CD4-positive, CD25-positive, alpha-beta regulatory T cell (primary cell): ENCODE data around the gene GNAT1. TPM values are rescaled to one million over a fixed set of nuclear protein-coding genes. Genes with fewer than 3 reads are reported as not detected.
A peak's percentile ranks its signal among the peaks of the same experiment; 100 is the strongest.

ENCODE experiments used
- ATAC-seq, 2 donors: fragments of 150-1000 bp; cut with Tn5 transposase; one replicate each; pipeline ENCODE4 v1.10.0; 2021; ENCODE audit warnings: low read depth in 2 of 2, moderate number of reproducible peaks in 2 of 2, moderate library complexity in 1 of 2
- DNase-seq, 3 donors: peaks; one replicate each; pipeline versions ENCODE4 v3.0.0 to v3.0.0-alpha.2; 2012 to 2022; ENCODE audit warnings: mixed read lengths in 1 of 3
- H3K27ac ChIP-seq: one replicate; pipeline ENCODE4 v1.7.0; 2013; ENCODE audit warnings: mild to moderate bottlenecking, low read length; ENCODE audit not compliant: insufficient read depth, poor library complexity, severe bottlenecking
- H3K27me3 ChIP-seq: one replicate; pipeline ENCODE4 v1.7.0; 2013; ENCODE audit warnings: low read length; ENCODE audit not compliant: control insufficient read depth, insufficient read depth
- H3K36me3 ChIP-seq: one replicate; pipeline ENCODE4 v1.7.0; 2013; ENCODE audit warnings: mild to moderate bottlenecking, low read length, moderate library complexity; ENCODE audit not compliant: control insufficient read depth, insufficient read depth
- H3K4me1 ChIP-seq: 2 replicates; pipeline ENCODE4 v1.7.0; 2013; ENCODE audit warnings: mild to moderate bottlenecking, low read length; ENCODE audit not compliant: insufficient read depth, control insufficient read depth, poor library complexity, severe bottlenecking
- H3K4me3 ChIP-seq: one replicate; pipeline ENCODE4 v1.7.0; 2013; ENCODE audit warnings: low read depth, mild to moderate bottlenecking, low read length, moderate library complexity
- H3K9me3 ChIP-seq, 2 experiments: 1 replicate in 1 of 2; 2 replicates in 1 of 2; pipeline ENCODE4 v1.7.0; 2013; ENCODE audit warnings: low read length in 2 of 2, mild to moderate bottlenecking in 1 of 2, moderate library complexity in 1 of 2; ENCODE audit not compliant: control insufficient read depth in 2 of 2
- H3K27ac Mint-ChIP-seq, 3 donors: one replicate each; pipeline ENCODE4 v1.8.0; 2020 to 2022; ENCODE audit warnings: mild to moderate bottlenecking in 3 of 3, mixed read lengths in 3 of 3, moderate library complexity in 2 of 3
- H3K27me3 Mint-ChIP-seq: one replicate; pipeline ENCODE4 v1.8.0; 2022; ENCODE audit warnings: mild to moderate bottlenecking, mixed read lengths
- H3K36me3 Mint-ChIP-seq: one replicate; pipeline ENCODE4 v1.8.0; 2020; ENCODE audit warnings: mixed read lengths
- H3K4me1 Mint-ChIP-seq, 4 donors: one replicate each; pipeline ENCODE4 v1.8.0; 2020 to 2022; ENCODE audit warnings: mixed read lengths in 4 of 4, mild to moderate bottlenecking in 1 of 4
- H3K4me3 Mint-ChIP-seq, 4 donors: one replicate each; pipeline ENCODE4 v1.8.0; 2020 to 2022; ENCODE audit warnings: mild to moderate bottlenecking in 4 of 4, mixed read lengths in 4 of 4, moderate library complexity in 3 of 4
- H3K9me3 Mint-ChIP-seq, 7 donors: one replicate each; pipeline ENCODE4 v1.8.0; 2020 to 2022; ENCODE audit warnings: mixed read lengths in 7 of 7, mild to moderate bottlenecking in 3 of 7, moderate library complexity in 2 of 7
- polyA plus RNA-seq, 4 donors: library from polyadenylated mRNA; unstranded; fragments of 300-500 nt; fragmentation: Illumina TruSeq; gene quantifications; one replicate each; pipeline ENCODE4 v1.2.3, GENCODE V29; 2021
- total RNA-seq: library from RNA; stranded (reverse); gene quantifications from one replicate; pipeline ENCODE4 v1.2.3, GENCODE V29; 2022

GNAT1 gene
- total and polyA plus RNA-seq, 5 donors from 2014 or later = not detected

GRCh38 chr3:50238549-50239026, 47.2 kb downstream of the GNAT1 start:
- H3K27ac ChIP-seq = peak overlapping the region; percentile 83
- H3K27me3 Mint-ChIP-seq = peaks cover 10% of the 10 kb centered on the region
- peak in 1 of 3 donors; percentile 44 for DNase-seq
- peak overlapping the region; percentile 76 to 97 (median 96) for H3K27ac Mint-ChIP-seq
- no peak for ATAC-seq
- H3K36me3 ChIP-seq = peaks cover 12% of the 10 kb centered on the region
- H3K4me3 ChIP-seq = peak overlapping the region; percentile 91
- no peaks in the 10 kb centered on the region for H3K27me3 ChIP-seq
- peaks cover 0 to 69% (median 34%) of the 10 kb centered on the region in 4 donors for H3K4me1 Mint-ChIP-seq
- H3K9me3 Mint-ChIP-seq = no peaks in the 10 kb centered on the region
- peak overlapping the region; percentile 94 to 99 (median 98) for H3K4me3 Mint-ChIP-seq
- no peaks in the 10 kb centered on the region for H3K9me3 ChIP-seq
- peaks cover 74% of the 10 kb centered on the region for H3K4me1 ChIP-seq
- H3K36me3 Mint-ChIP-seq = no peaks in the 10 kb centered on the region

- Mint-ChIP-seq H3K36me3 (no peaks in the 10 kb centered on the region), H3K27ac (peak overlapping the region; percentile 79 to 96 (median 88)), H3K9me3 (peaks cover 0 to 2% (median 0%) of the 10 kb centered on the region in 7 donors), H3K4me3 (peak overlapping the region; percentile 68 to 98 (median 96)), H3K27me3 (peaks cover 10% of the 10 kb centered on the region), H3K4me1 (peaks cover 0 to 77% (median 41%) of the 10 kb centered on the region in 4 donors)
- Histone ChIP-seq H3K27ac (peak overlapping the region; percentile 83), H3K4me3 (no peak overlapping the region), H3K9me3 (no peaks in the 10 kb centered on the region), H3K36me3 (peaks cover 14% of the 10 kb centered on the region), H3K4me1 (peaks cover 84% of the 10 kb centered on the region), H3K27me3 (no peaks in the 10 kb centered on the region)
- DNase-seq (no peak), ATAC-seq (no peak)
Observed at GRCh38 chr3:50239649-50240048, 48.2 kb downstream of the GNAT1 start.

- H3K27me3 Mint-ChIP-seq = peaks cover 4% of the 10 kb centered on the region
- ATAC-seq (no peak), DNase-seq (no peak)
- no peaks in the 10 kb centered on the region for H3K27me3 ChIP-seq
- no peak overlapping the region for H3K4me3 ChIP-seq
- H3K27ac ChIP-seq = peak overlapping the region; percentile 83
- H3K4me1 ChIP-seq = peaks cover 90% of the 10 kb centered on the region
- peak overlapping the region; percentile 66 to 87 (median 86) for H3K4me3 Mint-ChIP-seq
- H3K9me3 ChIP-seq = no peaks in the 10 kb centered on the region
- H3K27ac Mint-ChIP-seq = peak overlapping the region in 2 of 3 donors; percentile 87 to 94
- no peaks in the 10 kb centered on the region for H3K36me3 Mint-ChIP-seq
- peaks cover 0 to 2% (median 0%) of the 10 kb centered on the region in 7 donors for H3K9me3 Mint-ChIP-seq
- H3K36me3 ChIP-seq = peaks cover 14% of the 10 kb centered on the region
- peaks cover 0 to 81% (median 43%) of the 10 kb centered on the region in 4 donors for H3K4me1 Mint-ChIP-seq
Observed at GRCh38 chr3:50241163-50241562, 49.8 kb downstream of the GNAT1 start.

- peaks cover 3 to 88% (median 47%) of the 10 kb centered on the region in 4 donors for H3K4me1 Mint-ChIP-seq
- ATAC-seq = no peak
- H3K9me3 ChIP-seq = no peaks in the 10 kb centered on the region
- DNase-seq = peak in 1 of 3 donors; percentile 44
- peaks cover 10% of the 10 kb centered on the region for H3K27me3 Mint-ChIP-seq
- H3K27ac ChIP-seq = peak overlapping the region; percentile 83
- H3K4me1 ChIP-seq = peaks cover 97% of the 10 kb centered on the region
- H3K36me3 Mint-ChIP-seq = no peaks in the 10 kb centered on the region
- H3K27me3 ChIP-seq = no peaks in the 10 kb centered on the region
- H3K4me3 ChIP-seq = peak overlapping the region; percentile 41
- peaks cover 14% of the 10 kb centered on the region for H3K36me3 ChIP-seq
- H3K9me3 Mint-ChIP-seq = peaks cover 0 to 2% (median 0%) of the 10 kb centered on the region in 7 donors
- H3K4me3 Mint-ChIP-seq = peak overlapping the region; percentile 66 to 87 (median 86)
- peak overlapping the region; percentile 87 to 97 (median 94) for H3K27ac Mint-ChIP-seq
Observed at GRCh38 chr3:50241713-50242380, 50.4 kb downstream of the GNAT1 start.

GRCh38 chr3:50242381-50242770, 51.0 kb downstream of the GNAT1 start:
- H3K27ac Mint-ChIP-seq = peak overlapping the region; percentile 93 to 97 (median 94)
- peaks cover 100% of the 10 kb centered on the region for H3K4me1 ChIP-seq
- H3K9me3 Mint-ChIP-seq = peaks cover 0 to 2% (median 0%) of the 10 kb centered on the region in 7 donors
- peak overlapping the region; percentile 83 for H3K27ac ChIP-seq
- no peaks in the 10 kb centered on the region for H3K36me3 Mint-ChIP-seq
- peak overlapping the region; percentile 49 to 87 (median 84) for H3K4me3 Mint-ChIP-seq
- H3K27me3 ChIP-seq = no peaks in the 10 kb centered on the region
- peak in 1 of 3 donors; percentile 83 for DNase-seq
- H3K4me3 ChIP-seq = peak overlapping the region; percentile 41
- H3K4me1 Mint-ChIP-seq = peaks cover 6 to 93% (median 50%) of the 10 kb centered on the region in 4 donors
- peaks cover 14% of the 10 kb centered on the region for H3K36me3 ChIP-seq
- no peak for ATAC-seq
- peaks cover 8% of the 10 kb centered on the region for H3K27me3 Mint-ChIP-seq
- no peaks in the 10 kb centered on the region for H3K9me3 ChIP-seq

- Mint-ChIP-seq H3K4me1 (peaks cover 6 to 93% (median 49%) of the 10 kb centered on the region in 4 donors), H3K27ac (peak overlapping the region; percentile 93 to 97 (median 94)), H3K4me3 (peak overlapping the region; percentile 49 to 87 (median 84)), H3K27me3 (peaks cover 6% of the 10 kb centered on the region), H3K9me3 (peaks cover 0 to 2% (median 0%) of the 10 kb centered on the region in 7 donors), H3K36me3 (no peaks in the 10 kb centered on the region)
- Histone ChIP-seq H3K27me3 (no peaks in the 10 kb centered on the region), H3K4me3 (no peak overlapping the region), H3K4me1 (peaks cover 100% of the 10 kb centered on the region), H3K27ac (peak overlapping the region; percentile 83), H3K9me3 (no peaks in the 10 kb centered on the region), H3K36me3 (peaks cover 14% of the 10 kb centered on the region)
- ATAC-seq (no peak), DNase-seq (peak in 2 of 3 donors; percentile 20 to 50)
Observed at GRCh38 chr3:50242851-50243542, 51.6 kb downstream of the GNAT1 start.

- Mint-ChIP-seq H3K4me3 (peak overlapping the region; percentile 12 to 87 (median 54)), H3K27ac (peak overlapping the region; percentile 42 to 97 (median 79))
- ATAC-seq = no peak
Observed at GRCh38 chr3:50243543-50243895, 52.1 kb downstream of the GNAT1 start.

More at GRCh38 chr3:50243543-50243895, 52.1 kb downstream of the GNAT1 start:
- peak overlapping the region; percentile 83 for H3K27ac ChIP-seq
- H3K4me3 ChIP-seq = no peak overlapping the region
- H3K4me1 ChIP-seq = peaks cover 100% of the 10 kb centered on the region
- H3K4me1 Mint-ChIP-seq = peaks cover 6 to 90% (median 50%) of the 10 kb centered on the region in 4 donors
- no peaks in the 10 kb centered on the region for H3K27me3 ChIP-seq
- no peaks in the 10 kb centered on the region for H3K9me3 ChIP-seq
- H3K36me3 ChIP-seq = peaks cover 16% of the 10 kb centered on the region
- H3K9me3 Mint-ChIP-seq = peaks cover 0 to 2% (median 0%) of the 10 kb centered on the region in 7 donors
- DNase-seq = no peak
- peaks cover 2% of the 10 kb centered on the region for H3K36me3 Mint-ChIP-seq
- H3K27me3 Mint-ChIP-seq = peaks cover 6% of the 10 kb centered on the region
